Activated B cell treated with CpG ODN at 0.5 μM for 24 hours (primary cell): Measurements from ENCODE around the gene GRM4. TPM values are rescaled to one million over a fixed set of nuclear protein-coding genes. Genes with fewer than 3 reads are reported as not detected.
"Not testable (repeated sequence)": the region's sequence is repeated elsewhere in the genome, so short reads cannot be mapped to it uniquely, and the experiment has no call there.

Experiments used
- ATAC-seq: fragments of 200-7000 bp; cut with Tn5 transposase; one replicate; pipeline ENCODE4 v1.10.0; 2021; ENCODE audit warnings: low read depth, mild to moderate bottlenecking, moderate library complexity
- CTCF ChIA-PET: fragments of 350-600 bp; sonication (Branson Sonifier 250); formaldehyde crosslinking; loops from one replicate; lab custom pipeline; 2021; ENCODE audit warnings: antibody characterized with exemption; lab: Charles Lee
- POLR2A ChIA-PET: fragments of 350-600 bp; sonication (Branson Sonifier 250); formaldehyde crosslinking; loops from one replicate; lab custom pipeline; 2021; ENCODE audit warnings: antibody characterized with exemption; lab: Charles Lee
- DNase-seq: peaks from one replicate; pipeline ENCODE4 v3.0.0; 2022
- H3K27ac Mint-ChIP-seq: one replicate; pipeline ENCODE4 v1.8.0; 2020; ENCODE audit warnings: mixed read lengths
- H3K27me3 Mint-ChIP-seq: one replicate; pipeline ENCODE4 v1.8.0; 2021; ENCODE audit warnings: mixed read lengths
- H3K36me3 Mint-ChIP-seq: one replicate; pipeline ENCODE4 v1.8.0; 2021; ENCODE audit warnings: low read depth, mixed read lengths
- H3K4me1 Mint-ChIP-seq: one replicate; pipeline ENCODE4 v1.8.0; 2021; ENCODE audit warnings: mixed read lengths
- H3K4me3 Mint-ChIP-seq: one replicate; pipeline ENCODE4 v1.8.0; 2020; ENCODE audit warnings: mild to moderate bottlenecking, mixed read lengths
- H3K9me3 Mint-ChIP-seq: one replicate; pipeline ENCODE4 v1.8.0; 2020; ENCODE audit warnings: mixed read lengths
- intact Hi-C: fragments of 100-400 bp; cut with micrococcal nuclease; formaldehyde crosslinking; loops from one replicate; pipeline ENCODE4 v1.15.1; 2024
- total RNA-seq: library from RNA; stranded (reverse); gene quantifications from 2 replicates; pipeline ENCODE4 v1.2.3, GENCODE V29; 2022
- TF ChIP-seq, protein P1 (sequence below): fragments of 200-600 bp; IDR thresholded peaks from one replicate; pipeline ENCODE4 v1.8.0; 2022; ENCODE audit warnings: antibody characterized with exemption, mild to moderate bottlenecking

The GRM4 gene
- total RNA-seq, 1 donor from 2014 or later: not detected

DNA sequence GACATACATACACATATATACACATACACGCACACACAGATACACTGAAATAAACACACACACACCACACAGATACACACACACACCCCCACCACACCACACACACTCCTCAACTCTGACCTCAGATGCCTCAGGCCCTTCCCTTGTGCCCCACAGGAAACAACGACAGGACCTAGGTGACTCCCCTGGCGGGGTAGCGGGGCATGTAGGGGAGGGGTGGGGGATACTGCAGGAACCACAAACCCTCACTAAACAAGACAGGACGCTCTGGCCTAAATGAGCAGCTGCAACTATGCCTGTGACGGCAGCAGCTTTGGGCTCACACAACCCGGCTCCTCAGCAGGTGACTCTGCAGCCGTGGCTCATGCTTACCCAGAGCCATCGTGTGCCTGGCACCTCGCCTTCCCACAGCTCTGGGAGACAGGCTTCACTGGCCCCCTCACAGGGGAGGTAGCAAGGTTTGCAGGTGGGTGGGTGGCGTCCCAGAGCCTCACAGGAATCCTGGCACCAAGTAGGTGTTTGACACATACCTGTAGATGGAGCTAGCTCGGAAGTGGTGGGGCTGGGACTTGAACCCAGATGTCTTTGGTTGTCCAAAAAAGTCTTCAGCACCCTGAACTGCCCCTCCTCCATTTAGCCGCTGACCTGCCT, 100.8 kb downstream of the GRM4 start:
- peak; percentile 42 for ATAC-seq
- peaks cover 6% of the 10 kb centered on the region for H3K27me3 Mint-ChIP-seq
- H3K9me3 Mint-ChIP-seq: peaks cover 2% of the 10 kb centered on the region
- DNase-seq: no peak
- H3K4me1 Mint-ChIP-seq: peaks cover 9% of the 10 kb centered on the region
- ChIA-PET CTCF (no interaction called here), POLR2A (no interaction called here)
- no peak overlapping the region for H3K4me3 Mint-ChIP-seq
- no peak overlapping the region for H3K27ac Mint-ChIP-seq
- TF ChIP-seq, protein P1, sequence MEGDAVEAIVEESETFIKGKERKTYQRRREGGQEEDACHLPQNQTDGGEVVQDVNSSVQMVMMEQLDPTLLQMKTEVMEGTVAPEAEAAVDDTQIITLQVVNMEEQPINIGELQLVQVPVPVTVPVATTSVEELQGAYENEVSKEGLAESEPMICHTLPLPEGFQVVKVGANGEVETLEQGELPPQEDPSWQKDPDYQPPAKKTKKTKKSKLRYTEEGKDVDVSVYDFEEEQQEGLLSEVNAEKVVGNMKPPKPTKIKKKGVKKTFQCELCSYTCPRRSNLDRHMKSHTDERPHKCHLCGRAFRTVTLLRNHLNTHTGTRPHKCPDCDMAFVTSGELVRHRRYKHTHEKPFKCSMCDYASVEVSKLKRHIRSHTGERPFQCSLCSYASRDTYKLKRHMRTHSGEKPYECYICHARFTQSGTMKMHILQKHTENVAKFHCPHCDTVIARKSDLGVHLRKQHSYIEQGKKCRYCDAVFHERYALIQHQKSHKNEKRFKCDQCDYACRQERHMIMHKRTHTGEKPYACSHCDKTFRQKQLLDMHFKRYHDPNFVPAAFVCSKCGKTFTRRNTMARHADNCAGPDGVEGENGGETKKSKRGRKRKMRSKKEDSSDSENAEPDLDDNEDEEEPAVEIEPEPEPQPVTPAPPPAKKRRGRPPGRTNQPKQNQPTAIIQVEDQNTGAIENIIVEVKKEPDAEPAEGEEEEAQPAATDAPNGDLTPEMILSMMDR: no peak
- intact Hi-C loops: no loop called here
- H3K36me3 Mint-ChIP-seq: no peaks in the 10 kb centered on the region

DNA sequence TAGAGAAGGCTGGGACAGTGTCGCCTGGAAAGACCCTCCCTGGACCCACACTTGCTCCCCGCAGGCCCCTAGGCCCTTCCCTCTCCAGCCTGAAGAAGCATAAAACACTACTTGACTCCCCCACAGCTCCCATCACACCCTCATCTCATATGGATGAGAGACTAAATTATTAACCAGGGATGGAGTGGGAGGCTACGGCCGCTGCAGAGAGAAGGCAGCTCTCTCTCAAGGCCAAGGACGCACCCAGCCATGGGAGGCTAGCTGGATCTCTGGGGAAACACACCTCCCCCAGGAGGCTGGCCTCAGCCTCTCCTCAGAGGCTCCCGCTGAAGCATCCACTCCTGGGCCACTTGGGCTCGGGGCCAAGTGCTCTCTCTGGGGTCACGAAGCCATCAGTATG, 102.5 kb downstream of the GRM4 start:
- POLR2A ChIA-PET: no interaction called here
- no peaks in the 10 kb centered on the region for H3K36me3 Mint-ChIP-seq
- TF ChIP-seq, protein P1: no peak
- ATAC-seq: no peak
- no peak overlapping the region for H3K27ac Mint-ChIP-seq
- DNase-seq: no peak
- H3K4me3 Mint-ChIP-seq: no peak overlapping the region
- H3K4me1 Mint-ChIP-seq: peaks cover 9% of the 10 kb centered on the region
- no peaks in the 10 kb centered on the region for H3K9me3 Mint-ChIP-seq
- intact Hi-C loops: no loop called here
- H3K27me3 Mint-ChIP-seq: peaks cover 6% of the 10 kb centered on the region
- CTCF ChIA-PET: no interaction called here

DNA sequence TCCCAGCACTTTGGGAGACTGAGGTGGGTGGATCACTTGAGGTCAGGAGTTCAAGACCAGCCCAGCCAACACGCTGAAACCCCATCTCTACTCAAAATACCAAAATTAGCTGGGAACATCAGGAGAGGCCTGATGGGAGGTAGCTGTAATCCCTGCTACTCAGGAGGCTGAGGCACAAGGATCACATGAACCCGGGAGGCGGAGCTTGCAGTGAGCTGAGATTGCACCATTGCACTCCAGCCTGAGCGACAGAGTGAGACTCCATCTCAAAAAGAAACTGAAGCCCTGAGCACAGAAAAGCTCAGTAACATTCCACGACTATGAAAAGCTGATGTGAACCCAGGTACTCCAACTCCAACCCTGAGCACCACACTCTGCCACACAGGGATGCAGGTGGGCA, 103.9 kb downstream of the GRM4 start:
- H3K36me3 Mint-ChIP-seq, H3K27me3 Mint-ChIP-seq, H3K4me3 Mint-ChIP-seq, H3K4me1 Mint-ChIP-seq, H3K9me3 Mint-ChIP-seq, intact Hi-C loops, H3K27ac Mint-ChIP-seq, CTCF ChIA-PET, DNase-seq, POLR2A ChIA-PET, ATAC-seq: not testable (repeated sequence)

DNA sequence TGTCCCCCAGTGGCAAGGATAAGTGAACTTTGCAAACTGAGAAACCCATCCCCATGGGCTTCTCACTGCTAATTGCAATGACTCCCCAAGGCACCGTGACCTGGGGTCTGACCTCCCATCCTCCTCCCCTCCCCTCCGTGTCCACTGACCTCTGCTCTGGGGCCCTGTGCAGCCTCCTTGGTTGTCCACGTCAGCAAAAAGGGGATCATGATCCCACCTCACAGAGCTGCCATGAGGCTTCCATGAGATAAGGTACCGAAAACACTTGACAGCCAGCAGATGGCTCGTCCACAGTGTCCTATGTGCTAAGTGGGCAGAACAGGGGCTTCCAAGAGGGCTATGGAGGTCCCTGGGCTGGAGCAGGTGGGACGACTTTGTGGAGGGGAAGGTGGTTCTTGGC, 104.5 kb downstream of the GRM4 start:
- intact Hi-C loops: no loop called here
- Mint-ChIP-seq H3K4me3 (no peak overlapping the region), H3K27me3 (peaks cover 6% of the 10 kb centered on the region), H3K4me1 (peaks cover 9% of the 10 kb centered on the region), H3K36me3 (no peaks in the 10 kb centered on the region), H3K9me3 (no peaks in the 10 kb centered on the region), H3K27ac (no peak overlapping the region)
- TF ChIP-seq, protein P1: no peak
- ChIA-PET CTCF (no interaction called here), POLR2A (no interaction called here)
- ATAC-seq (no peak), DNase-seq (no peak)

DNA sequence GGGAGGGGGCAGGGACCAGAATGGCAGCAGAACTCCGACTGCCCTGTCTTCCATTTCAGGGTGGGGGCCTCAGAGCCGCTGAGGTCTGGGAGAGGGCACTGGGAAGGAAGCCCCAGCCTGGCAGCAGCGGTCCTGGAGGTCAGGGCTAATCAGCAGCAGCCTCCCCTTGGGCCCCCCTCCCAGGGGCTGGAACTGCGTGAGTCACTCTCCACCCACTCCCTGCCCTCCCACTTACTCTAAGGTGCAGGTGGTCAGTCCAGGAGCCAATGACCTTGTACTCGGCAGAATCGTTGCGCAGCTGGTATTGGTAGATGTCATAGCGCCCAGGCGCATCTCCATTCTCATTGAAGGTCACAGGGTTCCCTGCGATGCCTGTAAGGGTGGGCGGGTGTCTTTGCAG, 105.9 kb downstream of the GRM4 start:
- ChIA-PET POLR2A (no interaction called here), CTCF (no interaction called here)
- H3K36me3 Mint-ChIP-seq: no peaks in the 10 kb centered on the region
- H3K4me1 Mint-ChIP-seq: peaks cover 6% of the 10 kb centered on the region
- DNase-seq (no peak), ATAC-seq (no peak)
- TF ChIP-seq, protein P1: no peak
- H3K9me3 Mint-ChIP-seq: no peaks in the 10 kb centered on the region
- H3K27me3 Mint-ChIP-seq: peaks cover 6% of the 10 kb centered on the region
- no peak overlapping the region for H3K27ac Mint-ChIP-seq
- H3K4me3 Mint-ChIP-seq: no peak overlapping the region
- intact Hi-C loops: no loop called here
